HG03442 (cell line): ENCODE data around the gene BCL2.

ENCODE experiments used
- ATAC-seq: cut with Tn5 transposase; IDR thresholded peaks from one replicate; pipeline ENCODE4 v1.9.1; 2021; ENCODE audit warnings: mild to moderate bottlenecking, moderate library complexity; ENCODE audit not compliant: unreplicated experiment

The BCL2 gene

DNA sequence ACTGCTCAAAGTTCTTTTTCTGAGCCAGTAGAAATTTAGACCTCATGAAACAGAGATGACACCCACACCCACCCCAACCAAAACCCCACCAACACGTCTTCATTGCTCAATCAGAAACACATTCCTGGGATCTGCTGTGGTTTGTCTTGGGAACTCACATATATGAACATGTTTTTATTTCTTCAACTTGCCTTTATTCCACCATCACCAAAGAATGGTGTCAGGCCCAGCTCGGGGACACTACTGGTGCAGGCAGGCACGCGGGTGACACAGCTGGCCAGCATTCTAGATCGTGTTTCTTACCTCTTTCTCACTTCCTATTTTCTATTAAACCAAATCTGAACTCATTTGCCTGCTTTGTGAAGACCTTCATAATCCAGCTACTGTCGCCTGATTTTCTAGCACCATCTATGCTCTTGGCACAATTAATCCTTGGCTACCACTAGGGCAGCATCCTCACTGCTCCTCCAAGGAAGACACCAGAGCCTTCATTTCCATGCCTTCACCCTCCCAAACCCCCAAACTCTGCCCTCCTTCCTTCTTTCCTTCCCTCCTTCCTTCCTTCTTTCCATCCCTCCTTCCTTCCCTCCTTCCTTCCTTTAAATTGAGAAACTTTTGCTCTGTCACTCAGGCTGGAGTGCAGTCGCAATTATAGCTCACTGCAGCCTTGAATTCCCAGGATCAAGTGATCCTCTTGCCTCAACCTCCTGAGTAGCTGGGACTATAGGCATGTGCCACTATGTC is 157.1 kb downstream of the BCL2 start:
- ATAC-seq, result peak; percentile 22

DNA sequence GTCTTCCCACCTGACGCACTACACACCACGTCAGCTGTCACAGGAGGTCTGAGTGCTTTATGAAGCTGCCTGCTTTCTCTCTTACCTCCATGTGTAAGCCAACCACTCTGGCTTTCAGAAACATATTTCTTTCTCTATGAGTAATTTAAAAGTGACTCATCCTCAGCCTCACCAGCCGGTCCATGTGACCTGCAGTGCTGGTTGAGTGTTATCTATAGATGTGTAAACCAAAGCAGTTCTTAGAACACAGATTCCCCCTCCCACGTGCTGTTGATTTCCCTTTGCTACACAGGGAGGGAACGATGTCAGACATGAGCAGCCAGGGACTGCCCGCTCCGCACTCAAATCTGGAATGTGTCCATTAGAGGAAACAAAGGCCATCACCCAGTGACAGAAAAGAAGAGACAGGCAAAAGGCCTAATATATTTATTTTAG is 157.8 kb downstream of the BCL2 start:
- peak; percentile 53 for ATAC-seq

DNA sequence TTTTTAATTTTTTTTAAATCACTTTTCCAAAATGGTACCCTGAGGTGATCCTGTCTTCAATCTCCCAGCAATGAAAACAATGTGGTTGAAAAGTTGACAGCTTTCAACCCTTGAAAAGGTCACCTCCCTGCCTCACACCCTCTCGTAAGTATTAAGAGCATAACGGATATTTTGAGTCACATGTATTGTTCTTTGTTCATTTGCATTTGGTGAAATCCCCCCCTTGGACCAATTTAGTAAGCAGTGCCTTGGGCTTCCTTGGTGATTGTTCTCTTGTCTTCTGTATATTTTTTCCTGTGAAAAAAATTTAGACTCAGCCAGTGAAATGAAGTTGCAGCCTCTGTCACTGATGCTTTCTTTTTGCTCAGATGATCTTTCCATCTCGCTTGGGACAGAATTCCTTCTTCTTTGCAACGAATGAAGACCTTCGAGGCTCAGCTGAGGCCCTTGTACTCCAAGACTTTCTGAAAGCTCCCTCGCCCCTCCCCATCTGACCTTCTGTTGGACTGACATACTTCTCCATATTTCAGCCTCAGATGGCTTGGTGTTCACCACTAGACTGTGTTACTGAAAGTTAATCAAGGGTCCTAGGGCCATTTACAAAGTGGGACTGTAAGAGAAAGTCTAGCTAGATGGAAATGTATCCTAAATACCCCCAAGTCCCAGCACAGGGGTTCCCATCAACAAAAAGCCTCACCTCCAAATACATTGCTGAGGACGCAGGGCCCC is 158.4 kb downstream of the BCL2 start:
- ATAC-seq, result peak; percentile 19

DNA sequence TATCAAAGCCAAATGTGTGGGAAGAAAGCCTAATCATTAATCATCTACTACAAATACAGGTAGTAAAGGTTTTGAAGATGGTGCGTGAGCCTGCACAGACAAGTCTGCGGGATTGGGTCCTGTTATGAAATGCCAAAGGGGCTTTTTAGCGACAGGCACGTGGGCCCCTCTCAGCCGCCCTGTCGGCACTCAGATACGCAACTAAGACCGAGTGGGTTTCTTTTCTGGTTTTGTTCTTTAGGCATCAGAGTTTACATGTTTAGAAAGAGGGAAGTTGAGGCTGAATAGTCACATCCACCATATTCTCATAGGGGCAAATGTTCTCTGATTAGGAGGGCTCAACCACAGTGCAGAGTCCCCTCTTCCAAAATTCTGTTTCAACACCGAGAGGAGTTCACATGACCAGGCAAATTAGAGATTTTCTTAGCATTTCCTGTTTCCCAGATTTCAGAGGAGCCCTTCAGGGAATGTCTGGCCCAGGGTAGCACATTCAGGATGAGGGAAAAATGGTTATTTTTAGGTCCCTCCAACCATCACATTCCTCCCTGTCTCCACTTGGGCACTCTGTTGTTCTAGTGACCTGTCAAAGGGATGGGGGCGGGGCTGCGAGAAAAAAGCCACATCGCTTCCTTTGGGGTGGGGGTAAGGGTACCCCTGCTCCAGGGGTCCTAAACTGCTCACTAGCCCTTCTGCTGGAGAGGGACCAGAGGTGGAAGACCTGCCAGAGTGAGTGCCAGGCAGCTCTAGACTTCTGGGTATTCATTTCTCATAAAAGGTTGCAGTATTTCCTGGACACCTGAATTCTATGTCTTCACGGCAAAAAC is 159.2 kb downstream of the BCL2 start:
- ATAC-seq, result no peak

DNA sequence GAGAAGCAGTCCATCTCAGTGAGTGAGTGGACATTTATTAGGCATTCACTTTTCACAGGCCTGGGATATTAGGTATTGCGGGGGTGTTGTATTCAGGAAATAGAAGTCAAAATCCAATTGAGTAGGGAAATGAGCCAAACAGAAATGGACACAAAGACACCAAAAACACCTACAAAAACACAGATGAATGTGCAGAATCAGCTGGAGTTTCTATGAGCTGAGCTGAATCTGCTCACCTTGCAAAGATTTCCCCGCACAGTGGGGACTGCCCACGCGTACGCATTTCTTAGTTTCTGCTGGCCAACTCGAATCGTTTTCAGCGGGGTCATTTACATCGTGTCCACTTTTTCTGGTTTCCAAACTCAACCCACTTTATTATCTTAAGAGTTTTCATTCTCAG is 160.0 kb downstream of the BCL2 start:
- no peak for ATAC-seq

DNA sequence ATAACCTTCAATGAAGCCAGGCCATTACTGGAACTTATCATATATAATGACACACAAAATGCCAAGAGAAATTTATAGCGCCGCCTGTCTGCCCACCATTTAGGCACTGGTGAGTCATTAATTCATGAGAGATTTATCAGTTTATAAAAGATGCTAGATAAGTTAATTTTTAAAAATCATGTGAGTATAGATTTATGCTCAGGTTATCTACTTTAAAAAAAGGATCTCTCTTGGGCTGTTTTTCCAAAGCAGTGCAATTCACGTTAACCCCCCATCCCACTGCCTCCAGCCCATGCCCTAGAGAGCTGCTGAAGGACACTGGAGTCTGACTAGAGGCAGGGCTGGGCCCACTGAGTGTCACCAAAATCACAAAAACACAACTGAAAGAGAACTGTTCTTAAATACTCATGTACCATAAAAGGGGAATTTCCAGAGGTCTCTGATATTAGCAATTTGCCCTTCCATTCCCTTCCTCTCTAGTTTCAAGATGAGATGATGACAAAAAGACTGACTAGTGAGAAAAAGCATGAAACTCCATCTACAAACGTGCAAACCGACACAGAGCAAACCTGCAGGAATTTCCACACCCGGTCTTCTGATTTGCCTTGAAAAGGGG is 160.8 kb downstream of the BCL2 start:
- ATAC-seq, result peak; percentile 16

DNA sequence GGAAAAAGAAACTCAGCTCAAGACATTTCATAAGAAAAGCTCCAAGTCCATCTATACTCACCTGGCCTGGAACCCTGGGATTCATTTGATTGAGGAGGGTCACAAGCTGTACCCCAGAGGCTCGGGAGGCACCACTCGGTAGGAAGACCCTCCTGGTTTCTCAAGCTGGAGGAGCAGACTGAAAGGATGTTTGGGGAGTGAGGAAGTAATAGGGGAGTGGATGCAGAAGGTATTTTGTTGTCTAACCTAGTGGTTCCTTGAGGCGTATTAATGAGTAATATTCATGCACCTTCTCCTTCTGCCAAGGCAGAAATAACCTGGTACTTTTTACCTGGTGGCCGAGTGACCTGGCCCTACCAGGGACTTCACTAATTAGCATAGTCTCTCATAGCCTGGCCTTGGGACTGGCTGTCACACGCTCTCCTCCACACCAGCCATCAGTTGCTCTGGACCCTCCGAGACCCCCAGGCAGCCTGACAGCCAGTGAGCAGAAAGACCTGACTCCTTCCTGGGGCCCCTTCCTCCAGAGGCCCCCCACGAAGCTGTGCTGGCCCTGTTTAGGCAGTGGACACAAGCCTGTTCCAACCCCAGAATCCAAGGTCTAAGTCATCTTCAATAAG is 161.4 kb downstream of the BCL2 start:
- ATAC-seq, result no peak

DNA sequence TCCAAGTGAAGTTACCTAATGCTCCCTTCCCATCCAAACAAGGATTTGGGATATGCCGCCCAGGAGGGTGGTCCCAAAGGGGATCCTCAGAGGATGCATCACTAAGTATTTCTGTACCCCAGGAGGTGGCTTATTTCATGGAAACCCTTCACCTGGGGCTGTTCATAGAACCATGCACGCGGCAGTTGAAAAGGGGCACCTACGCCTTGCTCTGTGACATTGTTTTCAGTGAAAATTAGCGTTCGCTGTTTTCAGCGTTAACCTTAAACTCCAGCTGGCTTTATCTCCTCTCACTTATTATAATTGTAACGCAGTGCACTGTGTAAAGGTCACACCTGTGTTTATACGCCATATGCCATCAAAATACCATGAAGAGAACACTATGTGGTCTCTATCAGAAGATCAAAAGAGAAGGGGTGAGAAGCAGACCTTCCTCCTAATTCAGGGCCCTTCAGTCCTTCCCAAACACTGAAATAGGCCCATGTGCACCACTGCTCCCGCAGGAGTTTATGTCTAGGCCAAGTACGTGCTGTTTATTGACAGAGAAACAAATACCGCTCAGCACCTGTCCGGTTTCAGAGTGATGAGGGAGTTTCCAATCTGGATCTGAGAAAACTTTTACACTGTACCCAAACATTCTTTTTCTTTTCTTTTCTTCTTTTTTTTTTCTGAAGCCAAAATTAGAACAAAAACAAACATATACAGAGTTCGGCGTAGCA is 162.1 kb downstream of the BCL2 start:
- no peak for ATAC-seq

DNA sequence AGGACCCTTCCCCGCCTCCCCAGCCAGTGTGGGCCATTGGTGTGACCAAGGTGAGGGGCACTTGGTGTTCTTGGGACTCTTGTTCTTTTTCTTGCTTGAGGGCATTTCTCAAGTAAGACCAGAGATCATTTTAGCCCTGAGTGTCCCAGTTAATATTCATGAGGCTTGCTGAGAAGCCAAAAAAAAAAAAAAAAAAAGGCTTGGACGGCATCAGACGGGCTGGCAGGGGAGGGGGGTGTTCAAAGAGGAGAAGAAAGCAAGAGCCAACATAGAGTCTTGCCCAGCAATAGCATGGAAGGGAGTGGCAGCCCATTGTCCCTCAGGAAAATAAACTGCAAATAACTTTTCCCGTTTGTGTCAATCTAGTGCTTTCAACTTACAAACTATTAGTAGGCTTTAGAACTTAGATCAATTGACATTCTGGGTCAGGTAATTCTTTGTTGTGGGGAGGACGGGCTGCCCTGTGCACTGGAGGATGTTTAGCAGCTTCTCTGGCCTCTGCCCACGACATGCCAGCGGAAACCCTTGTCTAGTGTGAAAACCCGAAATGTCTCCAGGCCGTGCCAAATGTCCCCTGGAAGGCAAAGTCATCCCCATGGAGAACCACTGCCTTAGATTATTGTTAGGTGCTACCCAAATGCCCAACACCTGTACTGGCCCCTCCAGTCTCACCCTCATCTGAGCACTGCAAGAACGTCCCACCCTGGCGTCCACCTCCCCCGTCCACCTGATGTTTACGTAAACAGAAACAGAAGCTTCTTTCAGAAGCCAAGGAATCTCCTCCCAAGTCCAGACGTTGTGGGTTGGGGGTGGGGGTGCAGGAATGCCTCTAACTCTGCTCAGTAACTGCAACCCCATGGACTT is 163.4 kb downstream of the BCL2 start:
- no peak for ATAC-seq

DNA sequence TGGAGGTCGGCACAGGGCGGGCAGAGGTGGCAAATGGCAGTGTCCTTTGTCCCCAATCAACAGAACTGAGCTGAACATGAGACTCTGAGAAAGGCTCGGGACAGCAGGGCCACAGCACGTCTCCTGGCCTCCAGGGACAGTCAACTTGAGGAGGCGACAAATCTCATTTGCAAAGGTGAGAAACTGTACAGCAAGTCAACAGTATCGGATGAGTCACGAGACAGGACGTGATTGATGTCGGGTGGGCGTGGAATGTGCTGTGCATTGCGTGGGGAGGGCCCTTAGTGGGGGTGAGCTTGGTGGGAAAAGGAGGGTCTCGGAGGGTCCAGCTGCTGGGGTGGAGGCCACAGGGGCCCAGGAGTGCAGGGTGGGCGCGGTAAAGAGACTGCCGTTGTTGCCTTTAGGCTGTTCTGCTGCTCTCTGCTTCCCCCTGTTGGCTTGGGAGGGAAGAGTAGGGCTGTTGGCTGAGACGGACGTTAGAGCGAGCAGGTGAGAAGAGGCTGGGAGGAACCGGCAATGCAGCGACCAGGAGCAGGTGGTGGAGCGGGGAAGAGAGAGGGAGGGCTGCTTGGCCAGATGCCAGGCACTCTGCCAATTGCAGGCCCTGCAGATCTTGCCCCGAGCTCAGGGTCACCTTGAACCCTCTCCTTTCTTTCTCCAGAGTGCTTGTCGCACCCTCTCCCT is 164.3 kb downstream of the BCL2 start:
- peak; percentile 34 for ATAC-seq

DNA sequence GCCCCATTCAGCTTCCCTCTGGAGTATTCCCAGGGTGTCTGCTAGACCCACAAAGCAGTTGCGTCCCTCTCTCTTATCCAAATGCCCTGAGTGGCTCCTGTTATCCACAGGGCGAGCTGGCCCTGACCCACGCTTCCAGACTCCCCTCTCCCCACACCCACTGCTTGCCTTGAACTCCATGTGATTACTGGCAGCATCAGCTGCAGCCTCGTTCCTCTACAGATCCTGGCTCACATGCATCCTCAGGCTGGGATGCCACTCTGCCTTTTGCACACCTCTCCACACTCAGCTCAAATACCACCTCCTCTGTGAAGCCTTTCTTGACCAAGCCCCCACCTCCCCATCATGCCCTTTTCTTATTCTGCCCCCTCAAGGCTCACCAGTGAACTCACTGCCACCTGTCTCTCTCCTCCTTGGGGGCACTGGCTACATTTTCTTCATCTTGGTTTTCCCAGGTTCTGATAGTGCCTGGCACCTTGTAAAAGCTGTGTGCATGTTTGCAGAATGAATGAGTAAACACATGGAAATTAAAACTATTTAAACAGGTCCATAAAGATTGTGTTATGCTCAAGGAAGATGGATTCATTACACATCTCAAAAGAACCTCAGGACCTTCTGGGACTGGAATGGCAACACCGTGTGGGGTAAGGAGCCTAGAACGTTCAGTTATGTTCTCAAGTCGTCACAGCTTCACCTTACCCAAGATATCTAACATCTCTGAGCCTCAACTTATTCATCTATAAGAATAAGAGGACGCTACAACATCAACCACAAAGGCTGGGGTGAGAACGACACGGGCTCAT is 165.0 kb downstream of the BCL2 start:
- no peak for ATAC-seq

DNA sequence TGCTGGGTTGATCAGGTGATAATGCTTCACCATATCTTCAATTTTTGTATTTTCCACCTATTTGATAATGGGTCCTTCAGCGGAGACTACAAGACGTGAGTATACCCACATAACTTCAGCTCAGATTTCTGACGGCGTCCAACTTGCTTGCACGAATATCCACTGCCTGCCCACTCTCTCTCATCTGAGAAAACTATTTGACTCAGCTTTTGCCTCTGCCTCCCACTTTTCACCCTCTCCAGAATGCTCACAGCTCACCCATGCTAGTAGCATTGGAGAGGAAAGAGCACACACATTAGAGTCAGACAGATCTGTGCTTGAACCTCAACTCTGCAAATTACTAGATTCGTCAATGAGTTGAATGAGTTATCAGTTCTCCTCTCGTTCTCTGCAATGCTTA is 166.8 kb downstream of the BCL2 start:
- ATAC-seq, result peak; percentile 39

DNA sequence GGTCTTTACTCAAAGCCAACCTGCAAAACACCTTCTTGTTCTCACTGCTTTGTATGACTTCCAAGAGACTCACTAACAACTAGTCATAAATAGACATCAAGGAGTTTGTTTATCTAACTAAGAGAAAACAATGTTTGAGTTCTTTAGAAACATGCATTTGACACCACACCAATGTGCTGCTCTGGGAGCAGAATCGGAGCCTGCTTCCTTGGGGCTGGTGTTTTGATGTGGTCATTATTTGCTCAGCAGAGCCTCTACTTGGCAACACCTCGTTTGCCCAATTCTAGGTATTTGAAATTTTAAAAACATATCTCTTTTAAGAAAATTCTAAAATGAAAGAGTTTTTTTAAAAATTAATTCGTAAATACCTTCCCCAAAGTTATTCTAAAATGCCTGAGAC is 167.5 kb downstream of the BCL2 start:
- no peak for ATAC-seq

DNA sequence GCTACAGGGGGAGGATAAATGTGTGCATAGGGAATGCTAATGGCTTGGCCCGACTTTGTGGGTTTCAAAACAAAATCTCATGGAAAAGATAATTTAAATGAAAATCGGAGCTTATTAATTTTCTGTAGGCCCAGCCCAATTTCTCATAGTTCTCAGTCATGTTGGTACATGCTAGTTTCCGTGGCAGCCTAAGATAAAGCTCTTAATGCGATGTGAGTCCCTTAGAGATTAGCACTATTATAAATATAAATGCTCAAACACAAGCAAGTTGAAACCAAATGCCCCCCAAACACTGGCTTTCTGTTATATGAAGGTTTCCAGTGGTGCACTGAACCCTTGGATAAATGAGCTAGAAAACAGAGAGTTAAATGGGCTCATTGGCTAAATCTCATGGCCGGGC is 168.0 kb downstream of the BCL2 start:
- no peak for ATAC-seq

DNA sequence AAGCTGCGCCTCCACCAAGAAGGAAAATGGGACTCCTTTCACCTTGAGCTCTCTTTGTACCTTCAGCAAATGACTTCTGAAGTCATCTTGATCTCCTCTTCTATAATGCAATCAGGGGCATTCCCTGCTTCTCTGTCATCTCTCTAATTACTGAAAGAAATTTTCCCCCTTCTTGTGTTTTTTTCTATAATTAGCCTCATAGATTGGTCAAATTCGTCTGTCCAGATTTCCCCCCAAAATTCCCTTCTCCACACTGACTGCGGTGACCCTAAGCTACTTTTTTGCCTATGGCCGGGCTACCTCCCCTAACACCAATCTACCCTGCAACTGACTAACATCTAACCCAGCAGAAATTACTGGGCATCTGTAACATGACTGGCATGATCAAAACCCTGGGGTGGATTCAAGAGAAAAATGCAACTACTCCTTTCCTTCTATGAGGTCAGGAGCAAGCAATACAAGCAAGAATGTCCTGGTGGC is 168.6 kb downstream of the BCL2 start:
- no peak for ATAC-seq

DNA sequence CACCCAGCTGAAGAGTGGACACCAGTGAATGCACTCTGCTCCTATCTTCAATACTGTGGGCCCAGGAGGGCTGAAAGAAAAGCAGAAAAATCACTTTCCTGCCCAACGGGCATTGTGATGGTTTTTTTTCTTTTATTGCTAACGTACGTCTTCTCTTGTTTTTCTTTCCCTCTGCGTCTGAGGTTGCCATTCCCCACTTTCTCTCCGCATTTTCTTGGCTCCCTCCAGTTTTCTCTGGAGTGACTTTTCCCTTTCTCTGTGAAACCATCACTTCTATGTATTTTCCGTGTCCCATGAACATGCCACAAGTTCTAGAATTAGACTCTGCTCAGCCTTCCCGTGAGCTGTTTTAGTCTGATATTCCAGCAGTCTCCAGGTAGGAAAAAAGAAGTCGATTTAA is 169.2 kb downstream of the BCL2 start:
- no peak for ATAC-seq

DNA sequence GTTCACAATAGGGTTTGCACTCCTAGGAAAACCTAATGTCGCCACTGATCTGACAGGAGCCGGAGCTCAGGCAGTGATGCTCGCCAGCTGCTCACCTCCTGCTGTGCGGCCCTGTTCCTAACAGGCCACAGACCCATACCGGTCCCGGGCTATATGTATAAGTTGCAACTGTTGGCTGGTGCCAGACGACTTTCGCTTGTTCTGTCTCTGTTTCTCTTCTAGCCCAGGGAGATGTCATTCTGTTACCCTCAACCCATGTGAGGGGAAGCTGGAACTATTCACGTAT is 170.3 kb downstream of the BCL2 start:
- ATAC-seq, result no peak
